Vagina (tissue), 2 donors: Measurements from ENCODE around the gene ASAP3.

Experiments
- POLR2A ChIP-seq, 2 donors: fragments of 450-650 bp; IDR thresholded peaks; one replicate each; pipeline ENCODE4 v1.6.1; 2017; ENCODE audit warnings: antibody characterized with exemption in 2 of 2, mild to moderate bottlenecking in 2 of 2, moderate library complexity in 2 of 2
- TF ChIP-seq, protein P1 (sequence below), 3 experiments: fragments of 450-650 bp in 2 of 3; fragments of 200-600 bp in 1 of 3; sonication (generic) in 1 of 3; IDR thresholded peaks; one replicate each; pipeline ENCODE4 v1.5.1; 2017 to 2019; ENCODE audit warnings: antibody characterized with exemption in 3 of 3, mild to moderate bottlenecking in 2 of 3, moderate library complexity in 2 of 3

GRCh38 chr1:23442751-23443150 lies 41.2 kb downstream of the ASAP3 start:
- TF ChIP-seq, protein P1, sequence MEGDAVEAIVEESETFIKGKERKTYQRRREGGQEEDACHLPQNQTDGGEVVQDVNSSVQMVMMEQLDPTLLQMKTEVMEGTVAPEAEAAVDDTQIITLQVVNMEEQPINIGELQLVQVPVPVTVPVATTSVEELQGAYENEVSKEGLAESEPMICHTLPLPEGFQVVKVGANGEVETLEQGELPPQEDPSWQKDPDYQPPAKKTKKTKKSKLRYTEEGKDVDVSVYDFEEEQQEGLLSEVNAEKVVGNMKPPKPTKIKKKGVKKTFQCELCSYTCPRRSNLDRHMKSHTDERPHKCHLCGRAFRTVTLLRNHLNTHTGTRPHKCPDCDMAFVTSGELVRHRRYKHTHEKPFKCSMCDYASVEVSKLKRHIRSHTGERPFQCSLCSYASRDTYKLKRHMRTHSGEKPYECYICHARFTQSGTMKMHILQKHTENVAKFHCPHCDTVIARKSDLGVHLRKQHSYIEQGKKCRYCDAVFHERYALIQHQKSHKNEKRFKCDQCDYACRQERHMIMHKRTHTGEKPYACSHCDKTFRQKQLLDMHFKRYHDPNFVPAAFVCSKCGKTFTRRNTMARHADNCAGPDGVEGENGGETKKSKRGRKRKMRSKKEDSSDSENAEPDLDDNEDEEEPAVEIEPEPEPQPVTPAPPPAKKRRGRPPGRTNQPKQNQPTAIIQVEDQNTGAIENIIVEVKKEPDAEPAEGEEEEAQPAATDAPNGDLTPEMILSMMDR (IDR thresholded peaks at IDR 0.05) = no peak
- no peak for TF ChIP-seq POLR2A (IDR thresholded peaks at IDR 0.05)
